ENCODE measurements around the gene CRB3. TPM values are rescaled to one million over a fixed set of nuclear protein-coding genes. Genes with fewer than 3 reads are reported as not detected.

Gene CRB3
- total RNA-seq, 1 donor, result not detected

DNA sequence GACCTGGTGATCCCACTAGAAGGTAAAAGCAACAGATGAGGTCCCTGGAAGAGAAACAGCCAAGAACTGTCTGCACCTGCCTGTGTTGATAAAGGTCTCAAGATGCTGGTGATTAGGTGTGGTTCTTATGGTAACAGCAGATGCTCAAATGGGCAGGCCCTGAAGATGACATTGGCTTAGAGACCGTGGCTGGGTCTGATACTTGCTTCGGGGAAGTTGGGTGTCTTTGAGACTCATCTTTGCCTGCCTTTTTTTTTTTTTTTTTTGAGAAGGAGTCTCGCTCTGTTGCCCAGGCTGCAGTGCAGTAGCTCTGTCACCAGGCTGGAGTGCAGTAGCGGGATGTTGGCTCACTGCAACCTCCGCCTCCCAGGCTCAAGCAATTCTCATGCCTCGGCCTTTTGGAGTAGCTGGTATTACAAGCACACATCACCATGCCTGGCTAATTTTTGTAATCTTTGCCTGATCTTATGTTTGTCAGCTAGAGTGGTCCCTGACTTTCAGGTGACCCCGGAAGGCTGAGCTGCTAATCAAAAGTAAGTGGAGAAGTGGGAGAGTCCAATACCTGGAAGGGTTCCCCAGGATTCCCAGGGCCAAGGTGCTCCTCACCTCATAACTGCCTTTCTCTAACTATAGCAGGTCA is 12.4 kb upstream of the CRB3 start:
- no peak for DNase-seq (ENCODE audit: low read depth)
- no peak overlapping the region for H3K4me3 ChIP-seq (ENCODE audit: low read depth, low read length)
- TF ChIP-seq, protein P1, sequence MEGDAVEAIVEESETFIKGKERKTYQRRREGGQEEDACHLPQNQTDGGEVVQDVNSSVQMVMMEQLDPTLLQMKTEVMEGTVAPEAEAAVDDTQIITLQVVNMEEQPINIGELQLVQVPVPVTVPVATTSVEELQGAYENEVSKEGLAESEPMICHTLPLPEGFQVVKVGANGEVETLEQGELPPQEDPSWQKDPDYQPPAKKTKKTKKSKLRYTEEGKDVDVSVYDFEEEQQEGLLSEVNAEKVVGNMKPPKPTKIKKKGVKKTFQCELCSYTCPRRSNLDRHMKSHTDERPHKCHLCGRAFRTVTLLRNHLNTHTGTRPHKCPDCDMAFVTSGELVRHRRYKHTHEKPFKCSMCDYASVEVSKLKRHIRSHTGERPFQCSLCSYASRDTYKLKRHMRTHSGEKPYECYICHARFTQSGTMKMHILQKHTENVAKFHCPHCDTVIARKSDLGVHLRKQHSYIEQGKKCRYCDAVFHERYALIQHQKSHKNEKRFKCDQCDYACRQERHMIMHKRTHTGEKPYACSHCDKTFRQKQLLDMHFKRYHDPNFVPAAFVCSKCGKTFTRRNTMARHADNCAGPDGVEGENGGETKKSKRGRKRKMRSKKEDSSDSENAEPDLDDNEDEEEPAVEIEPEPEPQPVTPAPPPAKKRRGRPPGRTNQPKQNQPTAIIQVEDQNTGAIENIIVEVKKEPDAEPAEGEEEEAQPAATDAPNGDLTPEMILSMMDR (IDR thresholded peaks at IDR 0.05; ENCODE audit: insufficient read depth, low read length), result no peak

DNA sequence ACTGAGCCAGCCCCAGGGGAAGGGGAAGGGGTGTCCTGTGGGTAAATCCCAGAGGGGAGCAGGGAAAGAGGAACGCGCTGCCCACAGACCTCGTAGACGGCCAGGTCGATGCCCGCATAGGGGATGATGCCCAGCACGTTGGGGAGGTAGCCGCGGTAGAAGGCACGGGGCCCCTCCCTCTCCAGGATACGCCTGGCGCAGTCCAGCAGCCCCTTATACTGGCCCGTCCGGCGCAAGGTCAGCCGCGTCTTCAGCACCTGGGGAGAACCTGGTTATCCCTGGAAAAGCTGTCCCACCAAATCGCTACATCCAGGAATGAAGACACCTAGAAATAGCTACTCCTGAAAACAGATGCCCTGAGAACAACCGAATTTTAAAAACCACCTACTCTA is 11.9 kb upstream of the CRB3 start:
- H3K4me3 ChIP-seq (ENCODE audit: low read depth, low read length), result no peak overlapping the region
- TF ChIP-seq, protein P1 (IDR thresholded peaks at IDR 0.05; ENCODE audit: insufficient read depth, low read length), result no peak
- no peak for DNase-seq (ENCODE audit: low read depth)

DNA sequence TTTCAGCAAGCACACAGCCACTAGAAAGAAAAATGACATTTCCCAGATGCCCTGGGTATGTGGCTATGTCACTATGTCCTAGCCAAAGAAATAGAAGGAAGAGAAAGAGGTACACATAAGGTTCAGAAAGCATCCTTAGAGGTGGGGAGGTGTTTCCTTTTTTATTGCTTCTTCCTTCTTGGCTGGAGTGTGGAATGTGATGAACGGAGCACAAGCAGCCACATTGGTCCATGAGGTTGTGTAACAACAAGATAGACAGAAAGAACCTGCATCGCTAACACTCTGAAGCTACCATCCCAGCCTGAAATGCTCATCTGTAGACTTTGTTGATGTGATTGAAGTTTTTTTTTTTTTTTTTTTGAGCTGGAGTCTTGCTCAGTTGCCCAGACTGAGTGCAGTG is 11.2 kb upstream of the CRB3 start:
- TF ChIP-seq, protein P1 (IDR thresholded peaks at IDR 0.05; ENCODE audit: insufficient read depth, low read length), result no peak
- no peak for DNase-seq (ENCODE audit: low read depth)
- no peak overlapping the region for H3K4me3 ChIP-seq (ENCODE audit: low read depth, low read length)

DNA sequence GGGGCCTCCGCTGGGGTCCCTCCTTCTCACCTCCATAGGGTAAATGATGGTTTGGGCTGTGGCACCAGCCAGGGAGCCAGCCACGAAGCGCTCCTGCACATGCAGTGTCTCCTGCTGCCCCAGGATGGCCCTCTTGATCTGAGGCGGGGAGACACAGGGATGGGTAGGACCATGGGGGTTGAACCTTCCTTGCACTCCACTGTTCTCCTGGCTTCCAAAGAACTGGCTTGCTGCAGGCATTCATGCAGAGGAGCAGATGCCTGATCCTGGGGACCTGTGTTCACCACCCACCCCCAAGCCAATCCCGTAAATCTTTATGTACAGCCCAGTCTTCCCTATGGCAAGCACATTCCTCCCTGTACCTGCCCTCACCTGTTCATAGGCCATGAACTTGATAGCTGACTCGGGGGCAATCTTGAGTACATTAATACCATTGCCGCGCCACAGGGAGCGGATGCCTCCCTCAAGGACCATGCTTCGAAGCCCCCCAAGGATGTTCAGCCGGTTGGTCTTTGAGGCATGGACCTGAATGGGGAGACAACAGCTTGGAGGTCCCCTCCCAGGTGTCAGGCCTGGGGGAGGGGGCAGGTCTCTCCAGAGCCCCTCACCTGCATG is 10.0 kb upstream of the CRB3 start:
- no peak overlapping the region for H3K4me3 ChIP-seq (ENCODE audit: low read depth, low read length)
- TF ChIP-seq, protein P1 (IDR thresholded peaks at IDR 0.05; ENCODE audit: insufficient read depth, low read length), result no peak
- DNase-seq (ENCODE audit: low read depth), result no peak

DNA sequence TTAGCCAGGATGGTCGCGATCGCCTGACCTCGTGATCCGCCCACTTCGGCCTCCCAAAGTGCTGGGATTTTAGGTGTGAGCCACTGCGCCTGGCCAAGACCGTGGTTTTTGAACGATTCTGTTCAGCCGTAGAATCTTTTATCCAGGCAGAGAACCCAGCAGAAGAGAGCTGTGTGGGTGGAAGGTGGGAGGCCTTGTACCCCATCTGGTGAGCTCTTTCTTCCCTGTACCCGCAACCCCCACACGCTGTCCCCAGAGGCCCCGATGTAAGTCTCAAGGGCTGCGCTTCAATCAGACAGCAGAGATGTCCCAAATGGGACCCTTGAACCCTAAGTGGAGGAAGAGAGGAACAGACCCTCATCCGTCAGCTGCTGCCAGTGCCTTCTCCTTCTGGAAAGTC is 8.1 kb upstream of the CRB3 start:
- H3K4me3 ChIP-seq (ENCODE audit: low read depth, low read length), result no peak overlapping the region
- no peak for DNase-seq (ENCODE audit: low read depth)
- TF ChIP-seq, protein P1 (IDR thresholded peaks at IDR 0.05; ENCODE audit: insufficient read depth, low read length), result no peak

- DNase-seq (ENCODE audit: low read depth), result no peak
- TF ChIP-seq, protein P1 (IDR thresholded peaks at IDR 0.05; ENCODE audit: insufficient read depth, low read length), result no peak
- H3K4me3 ChIP-seq (ENCODE audit: low read depth, low read length), result peak overlapping the region; percentile 5
Measured at GRCh38 chr19:6457958-6458694, 5.9 kb upstream of the CRB3 start.
